ENCODE results near the gene DRG2. TPM values are rescaled to one million over a fixed set of nuclear protein-coding genes. Genes with fewer than 3 reads are reported as not detected.

DRG2 gene
- polyA plus RNA-seq, 1 experiment, result 36.4 TPM

DNA sequence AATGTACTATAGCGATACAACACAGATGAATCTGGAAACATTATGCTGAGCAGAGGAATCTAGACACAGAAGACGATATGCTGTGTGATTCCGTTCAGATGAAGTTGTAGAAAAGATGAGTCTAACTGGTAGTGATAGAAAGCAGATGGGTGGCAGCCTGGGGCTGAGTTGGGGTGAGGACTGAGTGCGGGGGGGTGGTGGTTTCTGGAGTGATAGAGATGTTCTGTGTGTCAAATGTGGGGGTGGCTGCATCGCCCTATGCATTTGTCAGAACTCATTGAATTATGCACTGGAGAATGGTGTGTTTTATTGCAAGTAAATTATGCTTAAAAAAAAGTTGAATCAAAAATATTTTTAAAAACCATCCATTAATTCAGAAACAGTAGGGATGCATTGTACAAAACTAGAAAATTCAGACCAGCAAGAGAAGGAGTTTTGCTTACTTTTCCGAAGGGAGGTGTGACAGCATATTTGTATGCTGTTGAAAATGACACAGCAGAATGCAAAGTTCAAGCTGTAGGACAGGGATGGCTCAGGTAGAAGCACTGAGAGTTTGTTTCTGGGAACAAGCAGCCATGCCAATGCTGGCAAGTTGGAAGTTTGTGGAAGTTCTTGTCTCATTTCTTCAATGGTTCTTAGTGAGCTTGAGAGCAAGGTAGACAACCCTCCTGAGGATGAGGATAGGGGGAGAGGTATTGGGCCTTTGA, 13.0 kb upstream of the DRG2 start:
- H3K4me3 ChIP-seq (ENCODE audit: low read depth, low read length), result no peak overlapping the region
- TF ChIP-seq, protein P1, sequence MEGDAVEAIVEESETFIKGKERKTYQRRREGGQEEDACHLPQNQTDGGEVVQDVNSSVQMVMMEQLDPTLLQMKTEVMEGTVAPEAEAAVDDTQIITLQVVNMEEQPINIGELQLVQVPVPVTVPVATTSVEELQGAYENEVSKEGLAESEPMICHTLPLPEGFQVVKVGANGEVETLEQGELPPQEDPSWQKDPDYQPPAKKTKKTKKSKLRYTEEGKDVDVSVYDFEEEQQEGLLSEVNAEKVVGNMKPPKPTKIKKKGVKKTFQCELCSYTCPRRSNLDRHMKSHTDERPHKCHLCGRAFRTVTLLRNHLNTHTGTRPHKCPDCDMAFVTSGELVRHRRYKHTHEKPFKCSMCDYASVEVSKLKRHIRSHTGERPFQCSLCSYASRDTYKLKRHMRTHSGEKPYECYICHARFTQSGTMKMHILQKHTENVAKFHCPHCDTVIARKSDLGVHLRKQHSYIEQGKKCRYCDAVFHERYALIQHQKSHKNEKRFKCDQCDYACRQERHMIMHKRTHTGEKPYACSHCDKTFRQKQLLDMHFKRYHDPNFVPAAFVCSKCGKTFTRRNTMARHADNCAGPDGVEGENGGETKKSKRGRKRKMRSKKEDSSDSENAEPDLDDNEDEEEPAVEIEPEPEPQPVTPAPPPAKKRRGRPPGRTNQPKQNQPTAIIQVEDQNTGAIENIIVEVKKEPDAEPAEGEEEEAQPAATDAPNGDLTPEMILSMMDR (IDR thresholded peaks at IDR 0.05; ENCODE audit: insufficient read depth, low read depth, low read length), result no peak
- no peaks in the 10 kb centered on the region for H3K36me3 ChIP-seq (ENCODE audit: control insufficient read depth, insufficient read depth, low read length)
- ChIA-PET CTCF (no interaction called here), POLR2A (no interaction called here)
- DNase-seq (ENCODE audit: low read depth), result no peak
- peaks cover 5% of the 10 kb centered on the region for H3K27me3 ChIP-seq (ENCODE audit: control insufficient read depth, insufficient read depth, low read length)

DNA sequence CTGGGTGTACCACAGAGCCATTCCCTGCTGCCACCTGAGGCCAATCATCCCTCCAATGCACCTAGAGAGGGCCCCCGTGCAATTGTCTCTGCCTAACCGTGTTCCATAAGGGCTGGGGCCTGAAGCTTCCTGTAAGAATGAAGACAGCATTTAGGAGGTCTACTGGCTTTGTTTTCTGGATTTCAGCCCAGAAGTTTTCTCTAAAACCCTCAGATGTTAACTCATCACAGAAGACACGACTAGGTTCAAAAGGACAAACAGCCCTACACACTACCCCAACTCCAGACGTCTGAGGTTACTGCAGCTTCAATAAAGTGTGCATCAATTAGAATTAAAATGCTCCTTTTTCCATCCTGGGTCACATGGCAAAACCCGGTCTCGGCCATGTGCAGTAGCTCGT, 10.8 kb upstream of the DRG2 start:
- peaks cover 5% of the 10 kb centered on the region for H3K27me3 ChIP-seq (ENCODE audit: control insufficient read depth, insufficient read depth, low read length)
- ChIA-PET POLR2A (no interaction called here), CTCF (no interaction called here)
- no peaks in the 10 kb centered on the region for H3K36me3 ChIP-seq (ENCODE audit: control insufficient read depth, insufficient read depth, low read length)
- H3K4me3 ChIP-seq (ENCODE audit: low read depth, low read length), result no peak overlapping the region
- TF ChIP-seq, protein P1 (IDR thresholded peaks at IDR 0.05; ENCODE audit: insufficient read depth, low read depth, low read length), result no peak
- DNase-seq (ENCODE audit: low read depth), result no peak

DNA sequence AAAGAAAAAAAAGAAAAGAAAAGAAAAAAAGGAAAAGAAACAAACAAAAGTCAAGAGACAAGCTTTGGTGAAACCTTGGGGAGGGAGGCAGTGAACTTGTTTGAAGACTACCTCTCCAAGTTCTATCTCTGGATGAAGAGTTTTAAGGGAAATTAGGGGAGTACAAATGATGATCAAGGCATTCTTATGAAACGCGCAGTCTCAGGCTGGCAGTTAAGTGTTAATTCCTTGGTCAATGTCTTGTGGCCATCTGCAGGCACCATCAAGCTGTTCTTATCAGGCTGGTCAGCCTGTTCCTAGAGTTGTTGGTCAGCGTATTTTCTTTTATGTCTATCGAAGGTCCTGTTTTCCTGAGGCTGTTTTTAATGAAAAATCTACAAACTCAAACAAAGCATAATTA, 8.2 kb upstream of the DRG2 start:
- TF ChIP-seq, protein P1 (IDR thresholded peaks at IDR 0.05; ENCODE audit: insufficient read depth, low read depth, low read length), result no peak
- ChIA-PET CTCF (interaction anchor here (1.5 kb wide), 1 partner anchor 24 kb away, joined by 5 read pairs; no protein-coding TSS in a partner anchor), POLR2A (no interaction called here)
- Histone ChIP-seq H3K36me3 (ENCODE audit: control insufficient read depth, insufficient read depth, low read length) (no peaks in the 10 kb centered on the region), H3K4me3 (ENCODE audit: low read depth, low read length) (no peak overlapping the region), H3K27me3 (ENCODE audit: control insufficient read depth, insufficient read depth, low read length) (peaks cover 5% of the 10 kb centered on the region)
- DNase-seq (ENCODE audit: low read depth), result no peak

DNA sequence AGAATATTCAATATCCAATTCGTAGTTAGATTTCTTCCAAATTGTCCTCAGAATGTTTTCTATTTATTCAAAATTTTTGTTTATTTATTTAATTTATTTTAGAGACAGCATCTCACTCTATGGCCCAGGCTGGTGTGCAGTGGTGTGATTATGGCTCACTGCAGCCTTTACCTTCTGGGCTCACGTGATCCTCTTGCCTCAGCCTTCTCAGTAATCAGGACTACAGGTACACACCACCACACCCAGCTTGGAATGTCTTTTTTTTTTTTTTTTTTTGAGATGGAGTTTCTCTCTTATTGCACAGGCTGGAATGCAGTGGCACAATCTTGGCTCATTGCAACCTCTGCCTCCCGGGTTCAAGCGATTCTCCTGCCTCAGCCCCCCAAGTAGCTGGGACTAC, 3.5 kb upstream of the DRG2 start:
- Histone ChIP-seq H3K4me3 (ENCODE audit: low read depth, low read length) (no peak overlapping the region), H3K27me3 (ENCODE audit: control insufficient read depth, insufficient read depth, low read length) (peaks cover 2% of the 10 kb centered on the region), H3K36me3 (ENCODE audit: control insufficient read depth, insufficient read depth, low read length) (no peaks in the 10 kb centered on the region)
- ChIA-PET CTCF (no interaction called here), POLR2A (no interaction called here)
- no peak for DNase-seq (ENCODE audit: low read depth)
- TF ChIP-seq, protein P1 (IDR thresholded peaks at IDR 0.05; ENCODE audit: insufficient read depth, low read depth, low read length), result no peak

DNA sequence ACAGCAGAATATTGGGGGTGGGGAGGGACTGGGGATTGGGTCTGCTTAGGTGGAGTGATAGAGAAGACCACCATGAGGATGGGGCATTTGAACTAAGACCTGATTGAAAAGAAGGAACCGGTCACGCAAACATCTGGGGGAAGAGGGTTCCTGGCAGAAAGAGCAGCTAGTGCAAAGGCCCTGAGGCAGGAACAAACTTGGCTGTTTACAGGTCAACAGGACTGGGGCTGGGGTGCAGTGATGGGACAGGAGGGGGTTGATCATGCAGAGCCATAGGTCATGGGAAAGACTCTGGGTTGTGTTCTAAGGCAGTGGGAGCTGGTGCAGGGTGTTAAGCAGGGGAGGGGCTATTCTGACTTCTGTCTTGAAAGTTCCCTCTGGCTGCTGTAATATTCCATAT, 1.9 kb downstream of the DRG2 start:
- H3K4me3 ChIP-seq (ENCODE audit: low read depth, low read length), result no peak overlapping the region
- peaks cover 8% of the 10 kb centered on the region; the same call in 1 of the 2 replicates for H3K36me3 ChIP-seq (ENCODE audit: control insufficient read depth, insufficient read depth, low read length)
- TF ChIP-seq, protein P1 (IDR thresholded peaks at IDR 0.05; ENCODE audit: insufficient read depth, low read depth, low read length), result no peak
- POLR2A ChIA-PET, result no interaction called here
- CTCF ChIA-PET, result no interaction called here
- DNase-seq (ENCODE audit: low read depth), result no peak
- no peaks in the 10 kb centered on the region for H3K27me3 ChIP-seq (ENCODE audit: control insufficient read depth, insufficient read depth, low read length)
